Measurements from ENCODE around the gene KRT33B.
"Not testable (repeated sequence)": the region's sequence is repeated elsewhere in the genome, so short reads cannot be mapped to it uniquely, and the experiment has no call there.

KRT33B gene

GRCh38 chr17:41351177-41351576, 18.4 kb downstream of the KRT33B start:
- in situ Hi-C loops (cut with HindIII; ENCODE audit: low sequenced_read_pairs): no loop called here
- no peak for TF ChIP-seq CTCF (IDR thresholded peaks at IDR 0.05; ENCODE audit: low read depth, low read length)
- no peak for DNase-seq (ENCODE audit: low read depth, low spot score)
- no peak overlapping the region for H3K4me3 ChIP-seq (ENCODE audit: low read depth, low read length)

- in situ Hi-C loops (cut with HindIII; ENCODE audit: low sequenced_read_pairs); DNase-seq (ENCODE audit: low read depth, low spot score); H3K4me3 ChIP-seq (ENCODE audit: low read depth, low read length): not testable (repeated sequence)
Measured at GRCh38 chr17:41350381-41350878, 19.2 kb downstream of the KRT33B start, which contains the start of gene KRT33A. KRT33A (minus strand) TSS chr17:41350828; CDS start chr17:41350767, 61 bp downstream.

GRCh38 chr17:41347869-41348760, 21.5 kb downstream of the KRT33B start:
- DNase-seq (ENCODE audit: low read depth, low spot score): no peak
- H3K4me3 ChIP-seq (ENCODE audit: low read depth, low read length): no peak overlapping the region
- no peak for TF ChIP-seq CTCF (IDR thresholded peaks at IDR 0.05; ENCODE audit: low read depth, low read length)
- in situ Hi-C loops (cut with HindIII; ENCODE audit: low sequenced_read_pairs): no loop called here

GRCh38 chr17:41346421-41346820, 23.2 kb downstream of the KRT33B start:
- in situ Hi-C loops (cut with HindIII; ENCODE audit: low sequenced_read_pairs); DNase-seq (ENCODE audit: low read depth, low spot score); H3K4me3 ChIP-seq (ENCODE audit: low read depth, low read length): not testable (repeated sequence)

- no peak for DNase-seq (ENCODE audit: low read depth, low spot score)
- no peak overlapping the region for H3K4me3 ChIP-seq (ENCODE audit: low read depth, low read length)
- in situ Hi-C loops (cut with HindIII; ENCODE audit: low sequenced_read_pairs): no loop called here
- TF ChIP-seq CTCF (IDR thresholded peaks at IDR 0.05; ENCODE audit: low read depth, low read length): no peak
Measured at GRCh38 chr17:41345992-41346391, 23.6 kb downstream of the KRT33B start.

- no peak overlapping the region for H3K4me3 ChIP-seq (ENCODE audit: low read depth, low read length)
- no peak for TF ChIP-seq CTCF (IDR thresholded peaks at IDR 0.05; ENCODE audit: low read depth, low read length)
- DNase-seq (ENCODE audit: low read depth, low spot score): no peak
- in situ Hi-C loops (cut with HindIII; ENCODE audit: low sequenced_read_pairs): no loop called here
Measured at GRCh38 chr17:41343029-41343428, 26.6 kb downstream of the KRT33B start.

- in situ Hi-C loops (cut with HindIII; ENCODE audit: low sequenced_read_pairs): no loop called here
- no peak for DNase-seq (ENCODE audit: low read depth, low spot score)
- no peak overlapping the region for H3K4me3 ChIP-seq (ENCODE audit: low read depth, low read length)
- TF ChIP-seq CTCF (IDR thresholded peaks at IDR 0.05; ENCODE audit: low read depth, low read length): no peak
Measured at GRCh38 chr17:41340934-41341861, 28.4 kb downstream of the KRT33B start.
